OCI-LY7 (cell line): ENCODE measurements around the gene GRB10.

ENCODE experiments used
- EZH2phosphoT487 ChIP-seq: fragments of 200-600 bp; sonication (generic); IDR thresholded peaks from 2 replicates; pipeline ENCODE4 v1.6.1; 2018; ENCODE audit warnings: low read depth, borderline replicate concordance, mild to moderate bottlenecking, mixed run types, antibody characterized with exemption, low read length, moderate library complexity, mixed read lengths
- TF ChIP-seq, protein P1 (sequence below): fragments of 200-600 bp; sonication (generic); conservative IDR thresholded peaks from 2 replicates; pipeline ENCODE4 v1.5.1; 2014; ENCODE audit warnings: mild to moderate bottlenecking, antibody characterized with exemption, low read length, moderate library complexity, mixed read lengths

DNA sequence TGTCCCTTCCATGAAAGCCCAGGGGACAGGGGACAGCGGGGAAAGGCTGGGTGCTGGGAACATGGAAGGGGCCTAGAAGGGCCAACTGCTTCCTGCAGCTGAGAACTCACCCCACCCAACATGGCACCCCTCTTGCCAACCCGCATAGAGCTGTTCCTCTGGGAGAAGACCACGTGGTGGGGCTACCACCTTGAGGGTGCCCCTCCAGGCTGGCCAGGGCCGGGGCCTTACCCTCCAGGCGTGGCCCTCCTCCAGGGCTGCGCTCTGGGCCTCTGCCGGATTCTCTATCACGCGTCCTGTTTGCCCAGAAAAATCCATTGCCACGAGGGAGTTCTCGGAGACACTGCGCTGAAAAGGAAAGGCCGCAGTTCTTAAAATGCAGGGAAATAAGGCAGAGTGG lies 177.6 kb downstream of the GRB10 start:
- TF ChIP-seq, protein P1, sequence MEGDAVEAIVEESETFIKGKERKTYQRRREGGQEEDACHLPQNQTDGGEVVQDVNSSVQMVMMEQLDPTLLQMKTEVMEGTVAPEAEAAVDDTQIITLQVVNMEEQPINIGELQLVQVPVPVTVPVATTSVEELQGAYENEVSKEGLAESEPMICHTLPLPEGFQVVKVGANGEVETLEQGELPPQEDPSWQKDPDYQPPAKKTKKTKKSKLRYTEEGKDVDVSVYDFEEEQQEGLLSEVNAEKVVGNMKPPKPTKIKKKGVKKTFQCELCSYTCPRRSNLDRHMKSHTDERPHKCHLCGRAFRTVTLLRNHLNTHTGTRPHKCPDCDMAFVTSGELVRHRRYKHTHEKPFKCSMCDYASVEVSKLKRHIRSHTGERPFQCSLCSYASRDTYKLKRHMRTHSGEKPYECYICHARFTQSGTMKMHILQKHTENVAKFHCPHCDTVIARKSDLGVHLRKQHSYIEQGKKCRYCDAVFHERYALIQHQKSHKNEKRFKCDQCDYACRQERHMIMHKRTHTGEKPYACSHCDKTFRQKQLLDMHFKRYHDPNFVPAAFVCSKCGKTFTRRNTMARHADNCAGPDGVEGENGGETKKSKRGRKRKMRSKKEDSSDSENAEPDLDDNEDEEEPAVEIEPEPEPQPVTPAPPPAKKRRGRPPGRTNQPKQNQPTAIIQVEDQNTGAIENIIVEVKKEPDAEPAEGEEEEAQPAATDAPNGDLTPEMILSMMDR, result no peak
- TF ChIP-seq EZH2phosphoT487, result no peak
